Panc1 (cell line): ENCODE data around the gene ZDHHC18.

Experiments used
- POLR2AphosphoS5 ChIP-seq: IDR thresholded peaks from 2 replicates; pipeline ENCODE4 v1.6.1; 2012; ENCODE audit warnings: mild to moderate bottlenecking, low read depth, low read length, moderate library complexity
- SIN3A ChIP-seq: IDR thresholded peaks from 2 replicates; pipeline ENCODE4 v1.6.1; 2012; ENCODE audit warnings: low read depth, mild to moderate bottlenecking, low read length, moderate library complexity, borderline replicate concordance; ENCODE audit not compliant: insufficient read depth
- TF ChIP-seq, protein P1 (sequence below): fragments of 450-650 bp; IDR thresholded peaks from 2 replicates; pipeline ENCODE4 v1.5.1; 2017; ENCODE audit warnings: mild to moderate bottlenecking
- TF ChIP-seq, protein P2 (sequence below), 2 experiments: IDR thresholded peaks; 2 replicates each; pipeline ENCODE4 v1.6.1; 2011 to 2012; ENCODE audit warnings: low read depth in 2 of 2, control low read depth in 1 of 2, low read length in 1 of 2, mild to moderate bottlenecking in 1 of 2, moderate library complexity in 1 of 2; ENCODE audit not compliant: insufficient read depth in 1 of 2

DNA sequence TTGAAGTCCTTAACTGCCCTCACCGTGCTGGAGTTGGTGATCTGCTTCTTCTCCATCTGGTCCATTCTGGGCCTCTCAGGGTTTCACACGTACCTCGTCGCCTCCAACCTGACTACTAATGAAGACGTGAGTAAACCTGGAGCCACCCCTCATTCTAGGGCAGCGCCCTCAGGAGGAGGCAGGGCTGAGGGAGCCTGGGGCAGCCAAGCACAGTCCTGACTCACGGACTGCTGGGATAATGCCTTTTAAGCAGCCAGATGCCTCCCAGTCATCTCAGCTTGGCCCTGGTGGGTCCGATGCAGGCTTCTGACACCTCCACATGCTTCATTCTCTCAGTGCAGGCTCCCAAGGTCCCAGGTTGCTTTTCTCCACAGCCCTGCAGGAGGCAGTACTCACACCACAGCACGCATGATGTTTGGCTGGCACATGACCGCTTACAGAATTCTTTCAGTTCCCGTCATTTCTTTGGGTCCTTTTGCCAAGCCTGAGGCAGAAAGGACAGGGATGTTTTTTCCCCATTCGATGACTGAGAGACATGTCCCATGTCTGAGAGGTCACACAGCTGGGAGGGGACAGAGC is 24.7 kb downstream of the ZDHHC18 start:
- TF ChIP-seq, protein P1, sequence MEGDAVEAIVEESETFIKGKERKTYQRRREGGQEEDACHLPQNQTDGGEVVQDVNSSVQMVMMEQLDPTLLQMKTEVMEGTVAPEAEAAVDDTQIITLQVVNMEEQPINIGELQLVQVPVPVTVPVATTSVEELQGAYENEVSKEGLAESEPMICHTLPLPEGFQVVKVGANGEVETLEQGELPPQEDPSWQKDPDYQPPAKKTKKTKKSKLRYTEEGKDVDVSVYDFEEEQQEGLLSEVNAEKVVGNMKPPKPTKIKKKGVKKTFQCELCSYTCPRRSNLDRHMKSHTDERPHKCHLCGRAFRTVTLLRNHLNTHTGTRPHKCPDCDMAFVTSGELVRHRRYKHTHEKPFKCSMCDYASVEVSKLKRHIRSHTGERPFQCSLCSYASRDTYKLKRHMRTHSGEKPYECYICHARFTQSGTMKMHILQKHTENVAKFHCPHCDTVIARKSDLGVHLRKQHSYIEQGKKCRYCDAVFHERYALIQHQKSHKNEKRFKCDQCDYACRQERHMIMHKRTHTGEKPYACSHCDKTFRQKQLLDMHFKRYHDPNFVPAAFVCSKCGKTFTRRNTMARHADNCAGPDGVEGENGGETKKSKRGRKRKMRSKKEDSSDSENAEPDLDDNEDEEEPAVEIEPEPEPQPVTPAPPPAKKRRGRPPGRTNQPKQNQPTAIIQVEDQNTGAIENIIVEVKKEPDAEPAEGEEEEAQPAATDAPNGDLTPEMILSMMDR: no peak
- TF ChIP-seq SIN3A (no peak), POLR2AphosphoS5 (no peak)
- TF ChIP-seq, protein P2, sequence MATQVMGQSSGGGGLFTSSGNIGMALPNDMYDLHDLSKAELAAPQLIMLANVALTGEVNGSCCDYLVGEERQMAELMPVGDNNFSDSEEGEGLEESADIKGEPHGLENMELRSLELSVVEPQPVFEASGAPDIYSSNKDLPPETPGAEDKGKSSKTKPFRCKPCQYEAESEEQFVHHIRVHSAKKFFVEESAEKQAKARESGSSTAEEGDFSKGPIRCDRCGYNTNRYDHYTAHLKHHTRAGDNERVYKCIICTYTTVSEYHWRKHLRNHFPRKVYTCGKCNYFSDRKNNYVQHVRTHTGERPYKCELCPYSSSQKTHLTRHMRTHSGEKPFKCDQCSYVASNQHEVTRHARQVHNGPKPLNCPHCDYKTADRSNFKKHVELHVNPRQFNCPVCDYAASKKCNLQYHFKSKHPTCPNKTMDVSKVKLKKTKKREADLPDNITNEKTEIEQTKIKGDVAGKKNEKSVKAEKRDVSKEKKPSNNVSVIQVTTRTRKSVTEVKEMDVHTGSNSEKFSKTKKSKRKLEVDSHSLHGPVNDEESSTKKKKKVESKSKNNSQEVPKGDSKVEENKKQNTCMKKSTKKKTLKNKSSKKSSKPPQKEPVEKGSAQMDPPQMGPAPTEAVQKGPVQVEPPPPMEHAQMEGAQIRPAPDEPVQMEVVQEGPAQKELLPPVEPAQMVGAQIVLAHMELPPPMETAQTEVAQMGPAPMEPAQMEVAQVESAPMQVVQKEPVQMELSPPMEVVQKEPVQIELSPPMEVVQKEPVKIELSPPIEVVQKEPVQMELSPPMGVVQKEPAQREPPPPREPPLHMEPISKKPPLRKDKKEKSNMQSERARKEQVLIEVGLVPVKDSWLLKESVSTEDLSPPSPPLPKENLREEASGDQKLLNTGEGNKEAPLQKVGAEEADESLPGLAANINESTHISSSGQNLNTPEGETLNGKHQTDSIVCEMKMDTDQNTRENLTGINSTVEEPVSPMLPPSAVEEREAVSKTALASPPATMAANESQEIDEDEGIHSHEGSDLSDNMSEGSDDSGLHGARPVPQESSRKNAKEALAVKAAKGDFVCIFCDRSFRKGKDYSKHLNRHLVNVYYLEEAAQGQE (IDR thresholded peaks at IDR 0.05; ENCODE audit: insufficient read depth in 1 of 2, low read depth in 2 of 2, low read length in 1 of 2): no peak
